Measurements from ENCODE around the gene CCDC116.

Gene CCDC116

GRCh38 chr22:21682385-21683175, 50.0 kb downstream of the CCDC116 start:
- DNase-seq (ENCODE audit: low spot score in 2 of 2) = no peak
- no peaks in the 10 kb centered on the region for H3K9me3 ChIP-seq
- no peak overlapping the region for H3K4me3 ChIP-seq
- no peaks in the 10 kb centered on the region for H3K4me1 ChIP-seq
- in situ Hi-C loops (cut with MboI; ENCODE audit: low sequenced_read_pairs) = loop anchor here (10.0 kb wide), 1 partner anchor 78 kb away; no protein-coding TSS in a partner anchor
- no peaks in the 10 kb centered on the region for H3K27me3 ChIP-seq (ENCODE audit: low read depth)
- H3K36me3 ChIP-seq (replicated peaks) = peaks cover 36% of the 10 kb centered on the region

DNA sequence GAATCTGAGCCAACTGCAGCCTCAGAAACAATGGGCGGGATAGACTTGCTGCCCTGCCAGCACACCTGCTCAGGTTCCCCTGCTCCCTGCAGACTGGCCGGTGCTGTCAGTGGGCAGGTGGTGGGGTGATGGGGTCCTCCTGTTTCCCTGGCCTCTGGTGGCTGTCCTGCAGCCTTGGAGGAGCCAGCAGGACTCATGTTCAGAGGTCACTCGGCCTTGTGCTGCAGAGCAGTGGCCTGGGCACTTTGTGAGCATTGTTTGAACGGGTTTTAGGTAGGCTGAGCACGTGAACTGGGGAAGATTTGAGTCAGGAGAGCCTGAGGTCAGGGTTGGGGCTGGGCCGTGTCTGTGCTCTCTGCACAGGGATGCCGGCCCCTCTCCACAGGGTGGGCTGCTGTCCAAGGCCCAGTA, 50.8 kb downstream of the CCDC116 start:
- Histone ChIP-seq H3K4me3 (no peak overlapping the region), H3K36me3 (replicated peaks) (peaks cover 40% of the 10 kb centered on the region), H3K9me3 (no peaks in the 10 kb centered on the region), H3K4me1 (no peaks in the 10 kb centered on the region), H3K27me3 (ENCODE audit: low read depth) (no peaks in the 10 kb centered on the region)
- in situ Hi-C loops (cut with MboI; ENCODE audit: low sequenced_read_pairs) = loop anchor here (10.0 kb wide), 1 partner anchor 79 kb away; no protein-coding TSS in a partner anchor
- DNase-seq (ENCODE audit: low spot score in 2 of 2) = no peak

- in situ Hi-C loops (cut with MboI; ENCODE audit: low sequenced_read_pairs) = loop anchor here (10.0 kb wide), 1 partner anchor 80 kb away; no protein-coding TSS in a partner anchor
- no peak overlapping the region for H3K4me3 ChIP-seq
- H3K9me3 ChIP-seq = no peaks in the 10 kb centered on the region
- no peak for DNase-seq (ENCODE audit: low spot score in 2 of 2)
- H3K4me1 ChIP-seq = no peaks in the 10 kb centered on the region
- H3K36me3 ChIP-seq (replicated peaks) = peaks cover 42% of the 10 kb centered on the region
- H3K27me3 ChIP-seq (ENCODE audit: low read depth) = no peaks in the 10 kb centered on the region
These were observed 52.1 kb downstream of the CCDC116 start for GRCh38 chr22:21684492-21685163.

DNA sequence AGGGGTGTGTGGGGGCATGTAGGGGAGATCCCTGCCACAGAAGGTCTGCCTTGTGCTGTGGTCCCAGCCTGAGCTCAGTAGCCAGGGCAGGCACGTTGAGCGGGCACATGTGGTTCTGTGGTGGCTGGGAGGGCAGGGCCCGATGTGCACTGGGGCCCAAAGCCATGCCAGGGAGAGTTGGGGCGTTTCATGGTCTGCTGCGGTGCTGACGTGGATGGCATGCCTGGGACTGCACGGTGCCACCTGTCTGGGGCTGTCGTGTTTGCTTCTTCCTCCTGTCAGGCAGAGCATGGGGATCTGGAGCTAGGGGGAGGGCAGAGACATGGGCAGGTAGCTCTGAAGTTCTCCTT, 52.6 kb downstream of the CCDC116 start:
- in situ Hi-C loops (cut with MboI; ENCODE audit: low sequenced_read_pairs) = loop anchor here (10.0 kb wide), 1 partner anchor 80 kb away; no protein-coding TSS in a partner anchor
- Histone ChIP-seq H3K9me3 (no peaks in the 10 kb centered on the region), H3K4me3 (no peak overlapping the region), H3K36me3 (replicated peaks) (peaks cover 44% of the 10 kb centered on the region), H3K27me3 (ENCODE audit: low read depth) (no peaks in the 10 kb centered on the region), H3K4me1 (no peaks in the 10 kb centered on the region)
- no peak for DNase-seq (ENCODE audit: low spot score in 2 of 2)

DNA sequence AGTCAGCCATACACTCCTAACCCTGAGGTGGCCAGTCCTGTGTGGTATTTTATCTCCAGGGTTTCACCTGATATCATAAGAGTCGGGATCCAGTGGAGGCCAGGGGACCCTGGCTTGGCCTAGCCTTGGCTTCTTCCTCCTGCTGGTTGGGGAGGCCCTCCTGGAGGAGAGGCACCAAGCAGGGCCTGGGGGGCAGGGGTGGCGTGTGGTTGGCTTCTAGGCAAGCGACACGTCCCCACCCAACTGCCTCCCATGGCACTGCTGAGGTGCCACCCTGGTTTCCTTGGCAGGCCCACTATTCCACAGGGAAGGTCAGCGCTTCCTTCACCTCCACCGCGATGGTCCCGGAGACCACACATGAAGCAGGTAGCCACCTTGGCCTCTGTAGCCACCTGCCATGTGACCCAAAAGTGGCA, 53.6 kb downstream of the CCDC116 start:
- no peak for DNase-seq (ENCODE audit: low spot score in 2 of 2)
- peaks cover 44% of the 10 kb centered on the region for H3K36me3 ChIP-seq (replicated peaks)
- no peaks in the 10 kb centered on the region for H3K9me3 ChIP-seq
- no peak overlapping the region for H3K4me3 ChIP-seq
- in situ Hi-C loops (cut with MboI; ENCODE audit: low sequenced_read_pairs) = loop anchor here (10.0 kb wide), 1 partner anchor 81 kb away; no protein-coding TSS in a partner anchor
- no peaks in the 10 kb centered on the region for H3K4me1 ChIP-seq
- no peaks in the 10 kb centered on the region for H3K27me3 ChIP-seq (ENCODE audit: low read depth)
